Muscle layer of duodenum (tissue), 2 donors: ENCODE results near the gene SGK2.

Source experiments
- H3K27ac ChIP-seq: one replicate; pipeline ENCODE4 v1.7.0; 2013; ENCODE audit warnings: mild to moderate bottlenecking, low read length
- H3K27me3 ChIP-seq: one replicate; pipeline ENCODE4 v1.7.0; 2013; ENCODE audit warnings: low read depth, mild to moderate bottlenecking, control low read depth, low read length
- H3K36me3 ChIP-seq, 2 donors: one replicate each; pipeline ENCODE4 v1.7.0; 2013; ENCODE audit warnings: low read length in 2 of 2, control low read depth in 1 of 2, mild to moderate bottlenecking in 1 of 2; ENCODE audit not compliant: insufficient read depth in 2 of 2, control insufficient read depth in 1 of 2
- H3K4me1 ChIP-seq, 2 donors: one replicate each; pipeline ENCODE4 v1.7.0; 2013; ENCODE audit warnings: low read length in 2 of 2, mild to moderate bottlenecking in 2 of 2, control low read depth in 1 of 2, moderate library complexity in 1 of 2; ENCODE audit not compliant: insufficient read depth in 2 of 2, control insufficient read depth in 1 of 2
- H3K4me3 ChIP-seq, 2 donors: one replicate each; pipeline ENCODE4 v1.7.0; 2013; ENCODE audit warnings: low read length in 2 of 2, low read depth in 1 of 2, mild to moderate bottlenecking in 1 of 2
- H3K9me3 ChIP-seq, 2 donors: one replicate each; pipeline ENCODE4 v1.7.0; 2013; ENCODE audit warnings: low read length in 2 of 2, control low read depth in 1 of 2, mild to moderate bottlenecking in 1 of 2; ENCODE audit not compliant: control insufficient read depth in 1 of 2
- donor health status: healthy.

SGK2 gene

GRCh38 chr20:43631598-43631997 is 72.8 kb downstream of the SGK2 start:
- Histone ChIP-seq H3K27me3 (no peaks in the 10 kb centered on the region), H3K4me3 (no peak overlapping the region), H3K9me3 (no peaks in the 10 kb centered on the region), H3K36me3 (peaks cover 13 to 55% of the 10 kb centered on the region in 2 donors), H3K27ac (no peak overlapping the region), H3K4me1 (no peaks in the 10 kb centered on the region)
